Bronchial epithelial cell (primary cell): Measurements from ENCODE around the gene ADGRF5. TPM values are rescaled to one million over a fixed set of nuclear protein-coding genes. Genes with fewer than 3 reads are reported as not detected.

Experiments
- DNase-seq: peaks from one replicate; pipeline ENCODE4 v3.0.0-alpha.2; 2010; ENCODE audit warnings: low read depth
- FAIRE-seq: peaks from 2 replicates; lab custom pipeline; 2011; peaks lifted over from hg19 to GRCh38; lab: Jason Lieb, UNC
- H3K27me3 ChIP-seq: 2 replicates; pipeline ENCODE4 v1.5.1; 2011; ENCODE audit warnings: low read length; ENCODE audit not compliant: control insufficient read depth, insufficient read depth
- H3K36me3 ChIP-seq: 2 replicates; pipeline ENCODE4 v1.5.1; 2011; ENCODE audit warnings: low read length; ENCODE audit not compliant: control insufficient read depth, insufficient read depth
- H3K4me3 ChIP-seq: 2 replicates; pipeline ENCODE4 v1.5.1; 2011; ENCODE audit warnings: mild to moderate bottlenecking, low read depth, low read length, control low read depth
- total RNA-seq: library from RNA; depleted of rRNA; stranded (reverse); fragments of >200 nt; gene quantifications from 2 replicates; pipeline ENCODE4 v1.2.1, GENCODE V29; 2014
- TF ChIP-seq, protein P1 (sequence below): IDR thresholded peaks from 2 replicates; pipeline ENCODE4 v1.5.1; 2011; ENCODE audit warnings: mild to moderate bottlenecking, moderate library complexity, low read length, control low read depth, inconsistent platforms; ENCODE audit not compliant: insufficient read depth, severe bottlenecking

ADGRF5 gene
- total RNA-seq, 1 donor from 2014 or later = not detected

DNA sequence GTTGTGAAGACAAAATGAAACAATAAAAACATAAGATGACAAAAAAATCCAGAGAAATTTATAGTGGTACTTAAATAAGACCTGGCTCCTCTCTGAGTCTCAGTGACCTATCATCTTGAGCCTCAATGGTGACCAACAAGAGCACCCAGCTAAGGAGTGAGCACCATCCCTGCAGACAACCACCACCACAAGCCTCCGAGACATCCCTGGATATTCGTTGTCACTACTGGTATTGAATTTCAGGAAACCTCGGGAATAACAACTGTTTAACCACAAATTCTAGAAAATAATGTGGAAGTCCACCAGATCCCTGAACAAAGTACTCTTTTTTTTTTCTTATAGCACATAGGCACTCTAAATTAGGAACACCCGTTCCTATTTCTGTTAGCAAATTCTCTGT is 32.2 kb upstream of the ADGRF5 start:
- DNase-seq (no peak), FAIRE-seq (no peak)
- no peaks in the 10 kb centered on the region for H3K27me3 ChIP-seq
- TF ChIP-seq, protein P1, sequence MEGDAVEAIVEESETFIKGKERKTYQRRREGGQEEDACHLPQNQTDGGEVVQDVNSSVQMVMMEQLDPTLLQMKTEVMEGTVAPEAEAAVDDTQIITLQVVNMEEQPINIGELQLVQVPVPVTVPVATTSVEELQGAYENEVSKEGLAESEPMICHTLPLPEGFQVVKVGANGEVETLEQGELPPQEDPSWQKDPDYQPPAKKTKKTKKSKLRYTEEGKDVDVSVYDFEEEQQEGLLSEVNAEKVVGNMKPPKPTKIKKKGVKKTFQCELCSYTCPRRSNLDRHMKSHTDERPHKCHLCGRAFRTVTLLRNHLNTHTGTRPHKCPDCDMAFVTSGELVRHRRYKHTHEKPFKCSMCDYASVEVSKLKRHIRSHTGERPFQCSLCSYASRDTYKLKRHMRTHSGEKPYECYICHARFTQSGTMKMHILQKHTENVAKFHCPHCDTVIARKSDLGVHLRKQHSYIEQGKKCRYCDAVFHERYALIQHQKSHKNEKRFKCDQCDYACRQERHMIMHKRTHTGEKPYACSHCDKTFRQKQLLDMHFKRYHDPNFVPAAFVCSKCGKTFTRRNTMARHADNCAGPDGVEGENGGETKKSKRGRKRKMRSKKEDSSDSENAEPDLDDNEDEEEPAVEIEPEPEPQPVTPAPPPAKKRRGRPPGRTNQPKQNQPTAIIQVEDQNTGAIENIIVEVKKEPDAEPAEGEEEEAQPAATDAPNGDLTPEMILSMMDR = no peak
- H3K36me3 ChIP-seq = no peaks in the 10 kb centered on the region
- no peak overlapping the region for H3K4me3 ChIP-seq

DNA sequence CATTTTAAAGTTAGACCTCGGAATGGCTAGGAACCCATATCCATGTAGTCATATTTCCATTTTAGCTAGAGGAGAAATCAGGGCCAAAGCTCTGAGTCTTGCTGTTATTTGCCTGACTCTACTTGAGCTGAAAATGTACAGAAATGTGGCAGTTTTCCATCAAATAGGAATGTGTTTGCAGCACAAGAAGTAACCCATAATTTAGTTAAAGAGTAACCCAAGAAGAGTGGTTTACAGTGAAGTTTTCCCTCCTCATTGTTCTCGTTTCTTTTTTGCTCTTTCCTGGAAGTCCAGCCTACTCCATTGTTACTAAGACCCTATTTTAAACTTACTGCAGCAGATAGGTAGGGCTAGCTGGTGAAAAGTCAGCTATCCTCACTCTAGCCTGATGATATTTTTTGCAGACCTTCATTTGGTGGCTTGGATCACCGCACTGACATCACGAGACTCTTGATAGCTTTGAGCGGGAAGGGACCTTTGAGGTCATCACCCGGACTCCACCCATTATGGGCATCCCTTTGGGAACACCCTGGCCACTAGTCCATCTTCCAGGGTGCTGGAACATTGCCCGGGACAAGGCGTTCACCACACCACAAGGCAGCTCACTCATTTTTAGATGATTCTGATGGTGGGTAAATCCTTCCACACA is 28.0 kb upstream of the ADGRF5 start:
- peaks cover 2% of the 10 kb centered on the region for H3K27me3 ChIP-seq
- FAIRE-seq = no peak
- H3K4me3 ChIP-seq = no peak overlapping the region
- H3K36me3 ChIP-seq = no peaks in the 10 kb centered on the region
- TF ChIP-seq, protein P1 = no peak
- DNase-seq = no peak

DNA sequence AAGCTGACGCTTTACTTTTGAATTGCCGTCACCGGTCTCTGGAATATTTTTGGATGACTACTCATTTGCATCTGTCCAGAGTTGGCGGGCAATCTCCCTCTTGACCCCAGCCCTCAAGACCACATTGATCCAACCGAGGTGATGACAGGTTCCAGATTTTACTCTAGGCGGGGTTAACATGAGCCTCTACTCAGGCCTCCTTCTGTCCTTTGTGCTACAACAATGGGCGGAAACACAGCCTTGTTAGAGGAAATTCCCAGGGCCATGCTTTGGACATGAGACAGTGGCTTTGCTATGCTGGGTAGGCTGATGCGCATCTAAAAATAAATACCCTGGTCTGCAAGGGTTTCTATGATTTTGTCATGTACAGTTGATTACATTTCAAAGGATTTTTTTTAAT is 27.0 kb upstream of the ADGRF5 start:
- DNase-seq (no peak), FAIRE-seq (no peak)
- H3K4me3 ChIP-seq = no peak overlapping the region
- TF ChIP-seq, protein P1 = no peak
- H3K27me3 ChIP-seq = peaks cover 2% of the 10 kb centered on the region
- no peaks in the 10 kb centered on the region for H3K36me3 ChIP-seq

DNA sequence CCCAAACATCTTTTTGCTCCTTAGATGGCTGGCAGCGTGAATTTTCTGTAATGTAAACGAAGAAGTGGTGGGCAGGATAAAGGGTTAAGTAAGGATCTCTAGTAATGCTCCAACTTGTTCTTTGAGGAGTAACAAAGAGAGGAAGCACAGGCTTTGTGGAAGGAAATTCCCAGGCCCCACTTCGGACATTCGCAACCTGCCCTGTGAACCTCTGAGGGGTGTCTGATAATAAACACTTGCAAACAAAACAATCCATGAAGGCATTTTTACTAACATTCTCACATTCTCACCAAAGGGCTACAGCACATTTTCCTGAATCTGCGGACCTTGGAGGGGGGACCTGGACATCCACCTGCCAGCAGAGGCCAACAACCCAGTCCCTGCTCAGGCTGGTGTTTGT is 25.8 kb upstream of the ADGRF5 start:
- Histone ChIP-seq H3K4me3 (no peak overlapping the region), H3K27me3 (peaks cover 2% of the 10 kb centered on the region), H3K36me3 (no peaks in the 10 kb centered on the region)
- FAIRE-seq = no peak
- TF ChIP-seq, protein P1 = no peak
- no peak for DNase-seq

GRCh38 chr6:46940433-46941226 is 18.9 kb upstream of the ADGRF5 start:
- Histone ChIP-seq H3K27me3 (no peaks in the 10 kb centered on the region), H3K4me3 (no peak overlapping the region), H3K36me3 (no peaks in the 10 kb centered on the region)
- TF ChIP-seq, protein P1 = no peak
- no peak for DNase-seq
- FAIRE-seq = no peak

DNA sequence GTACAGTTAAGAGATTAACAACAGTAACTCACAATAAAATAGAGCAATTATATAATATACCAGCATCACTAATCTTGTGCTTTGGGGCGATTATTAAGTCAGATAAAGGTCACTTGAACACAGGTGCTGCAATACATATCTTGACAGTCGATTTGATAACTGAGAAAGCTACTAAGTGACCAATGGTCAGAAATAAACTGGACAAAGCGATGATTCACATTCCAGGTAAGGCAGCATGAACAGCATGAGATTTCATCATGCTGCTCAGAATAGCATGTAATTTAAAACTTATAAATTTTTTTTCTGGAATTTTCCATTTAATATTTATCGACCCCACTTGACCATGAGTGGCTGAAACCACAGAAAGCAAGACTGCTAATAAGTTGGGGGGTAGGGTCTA is 15.9 kb upstream of the ADGRF5 start:
- TF ChIP-seq, protein P1 = no peak
- no peak overlapping the region for H3K4me3 ChIP-seq
- no peaks in the 10 kb centered on the region for H3K27me3 ChIP-seq
- DNase-seq (no peak), FAIRE-seq (no peak)
- no peaks in the 10 kb centered on the region for H3K36me3 ChIP-seq
